Right lobe of liver (tissue), 6 donors: ENCODE measurements around the gene SEZ6L. TPM values are rescaled to one million over a fixed set of nuclear protein-coding genes. Genes with fewer than 3 reads are reported as not detected.

ENCODE experiments used
- ATAC-seq, 4 donors: fragments of 200-7000 bp; cut with Tn5 transposase; one replicate each; pipeline ENCODE4 v1.9.1; 2020; ENCODE audit warnings: mild to moderate bottlenecking in 4 of 4, moderate library complexity in 4 of 4
- DNase-seq, 3 donors: peaks; one replicate each; pipeline ENCODE4 v3.0.0-alpha.2; 2020
- H3K27ac ChIP-seq, 3 donors: fragments of 200-600 bp; one replicate each; pipeline ENCODE4 v1.8.0; 2022
- H3K27me3 ChIP-seq, 2 donors: fragments of 200-600 bp; one replicate each; pipeline ENCODE4 v1.8.0; 2022
- H3K36me3 ChIP-seq, 4 donors: fragments of 200-600 bp; sonication (generic) in 1 of 4; one replicate each; pipeline versions ENCODE4 v1.5.1 to v1.8.0; 2017 to 2022; ENCODE audit warnings: control low read depth in 1 of 4
- H3K4me1 ChIP-seq, 4 donors: fragments of 200-600 bp; sonication (generic) in 1 of 4; one replicate each; pipeline versions ENCODE4 v1.5.1 to v1.8.0; 2017 to 2022; ENCODE audit warnings: control low read depth in 1 of 4
- H3K4me3 ChIP-seq, 3 donors: fragments of 200-600 bp; one replicate each; pipeline ENCODE4 v1.8.0; 2022
- H3K9me3 ChIP-seq, 4 donors: fragments of 200-600 bp; sonication (generic) in 1 of 4; one replicate each; pipeline versions ENCODE4 v1.5.1 to v1.8.0; 2017 to 2022; ENCODE audit warnings: control low read depth in 1 of 4
- POLR2A ChIP-seq: fragments of 450-650 bp; IDR thresholded peaks from one replicate; pipeline ENCODE4 v1.6.1; 2017; ENCODE audit warnings: antibody characterized with exemption, mild to moderate bottlenecking
- WGBS: methylation state at CpG from one replicate; pipeline ENCODE4 v1.1.6; 2018; ENCODE audit warnings: low coverage, low lambda C conversion rate; ENCODE audit not compliant: insufficient coverage; ENCODE audit errors: missing lambda C conversion rate; 5-methylcytosine and 5-hydroxymethylcytosine counted together
- intact Hi-C, 2 donors: fragments of 100-400 bp; cut with DNase I; formaldehyde crosslinking; loops; one replicate each; pipeline versions ENCODE4 v1.11.2 to v1.14.1; 2022
- total RNA-seq, 6 experiments: library from RNA; depleted of rRNA in 2 of 6; stranded (reverse); fragments of >200 nt in 2 of 6; fragmentation: NEBNext Ultra II Directional in 3 of 6; extraction: Animal tissue kit (Norgen Biotek cat#: 25700) in 3 of 6; gene quantifications; one replicate each; pipeline versions ENCODE4 v1.1.0 to v1.2.4, GENCODE V29; 2016 to 2023
- TF ChIP-seq, protein P1 (sequence below), 4 donors: fragments of 200-600 bp in 3 of 4; fragments of 450-650 bp in 1 of 4; IDR thresholded peaks; one replicate each; pipeline versions ENCODE4 v1.5.1 to v1.8.0; 2016 to 2022; ENCODE audit warnings: antibody characterized with exemption in 4 of 4, mild to moderate bottlenecking in 2 of 4
- donor health status: DM: no; HTN: yes; CAD: no.
- donor health status: DM: no; HTN: no; CAD: no.
- donor health status: DM: no; HTN: no; CAD: no.
- donor health status: DM: no; HTN: yes; CAD: no.
- donor health status: DM: no; HTN: yes; CAD: no.

SEZ6L gene
- total RNA-seq, 6 experiments from 2014 or later = 0.13 TPM; not detected in 5

DNA sequence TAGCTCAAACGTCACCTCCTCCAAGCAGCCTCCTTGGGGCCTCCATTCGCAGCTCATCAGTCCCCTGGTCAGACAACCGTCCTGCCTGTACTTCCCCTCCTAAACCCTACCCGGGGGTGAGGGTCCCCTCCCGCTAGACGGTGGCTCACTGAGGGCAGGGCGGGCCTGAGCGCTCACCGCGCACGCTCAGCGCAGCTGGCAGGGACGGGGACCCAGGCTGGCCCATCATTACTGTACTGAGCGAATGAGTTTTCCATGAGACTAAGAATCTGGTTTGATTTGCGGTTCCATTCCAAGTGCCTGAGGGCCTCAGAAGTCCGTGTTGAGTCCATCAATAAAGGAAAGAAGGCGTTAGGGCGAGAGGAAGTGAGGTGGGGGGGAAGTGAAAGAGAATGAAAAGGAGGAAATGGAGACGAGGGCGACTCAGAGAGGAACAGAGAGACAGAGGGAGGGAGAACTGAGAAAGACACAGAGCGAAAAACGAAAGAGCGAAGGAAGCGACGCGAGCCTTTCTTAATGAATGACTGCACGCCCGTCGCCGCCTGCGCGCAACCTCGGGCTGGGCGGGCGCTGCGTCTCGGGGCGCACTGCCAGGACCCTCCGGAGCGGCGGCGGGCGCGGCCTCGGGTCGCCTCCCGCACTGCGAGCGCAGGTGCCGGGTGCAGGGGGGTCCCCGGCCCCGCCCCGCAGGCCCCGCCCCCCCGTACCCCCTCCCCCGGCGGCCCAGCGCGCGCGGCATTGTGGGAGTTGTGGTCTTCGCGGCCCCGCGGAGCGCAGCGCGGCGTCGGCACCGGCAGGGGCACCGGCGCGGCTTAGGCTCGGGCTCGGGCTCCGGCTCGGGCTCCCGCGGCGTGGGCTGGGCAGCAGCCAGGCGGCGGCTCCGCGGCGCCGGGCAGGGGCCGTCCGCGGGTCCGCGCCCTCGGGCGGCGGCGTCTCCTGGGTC is 259.5 kb downstream of the SEZ6L start, which contains the start of gene ASPHD2:
Gene ASPHD2 (plus strand): TSS at position 746 of the 943 bp plus-strand sequence. CDS start 4,356 bp downstream, outside the sequence.
- DNase-seq (peak in 2 of 3 donors; percentile 49 to 58), ATAC-seq (peak; percentile 62 to 77 (median 70))
- Histone ChIP-seq H3K9me3 (no peaks in the 10 kb centered on the region), H3K27me3 (no peaks in the 10 kb centered on the region), H3K4me1 (no peaks in the 10 kb centered on the region), H3K27ac (peak within 1 kb of the TSS in 1 of 3 donors; percentile 31), H3K36me3 (no peaks in the 10 kb centered on the region), H3K4me3 (peak within 1 kb of the TSS; percentile 29 to 56 (median 43))
- TF ChIP-seq, protein P1, sequence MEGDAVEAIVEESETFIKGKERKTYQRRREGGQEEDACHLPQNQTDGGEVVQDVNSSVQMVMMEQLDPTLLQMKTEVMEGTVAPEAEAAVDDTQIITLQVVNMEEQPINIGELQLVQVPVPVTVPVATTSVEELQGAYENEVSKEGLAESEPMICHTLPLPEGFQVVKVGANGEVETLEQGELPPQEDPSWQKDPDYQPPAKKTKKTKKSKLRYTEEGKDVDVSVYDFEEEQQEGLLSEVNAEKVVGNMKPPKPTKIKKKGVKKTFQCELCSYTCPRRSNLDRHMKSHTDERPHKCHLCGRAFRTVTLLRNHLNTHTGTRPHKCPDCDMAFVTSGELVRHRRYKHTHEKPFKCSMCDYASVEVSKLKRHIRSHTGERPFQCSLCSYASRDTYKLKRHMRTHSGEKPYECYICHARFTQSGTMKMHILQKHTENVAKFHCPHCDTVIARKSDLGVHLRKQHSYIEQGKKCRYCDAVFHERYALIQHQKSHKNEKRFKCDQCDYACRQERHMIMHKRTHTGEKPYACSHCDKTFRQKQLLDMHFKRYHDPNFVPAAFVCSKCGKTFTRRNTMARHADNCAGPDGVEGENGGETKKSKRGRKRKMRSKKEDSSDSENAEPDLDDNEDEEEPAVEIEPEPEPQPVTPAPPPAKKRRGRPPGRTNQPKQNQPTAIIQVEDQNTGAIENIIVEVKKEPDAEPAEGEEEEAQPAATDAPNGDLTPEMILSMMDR (IDR thresholded peaks at IDR 0.05) = no peak
- peak; percentile 14 for TF ChIP-seq POLR2A
- intact Hi-C loops = no loop called here
- 2% methylated on average over 37 of the region's 96 CpGs for WGBS

GRCh38 chr22:26429458-26430286 is 260.4 kb downstream of the SEZ6L start:
- TF ChIP-seq, protein P1 (IDR thresholded peaks at IDR 0.05) = no peak
- TF ChIP-seq POLR2A = no peak
- Histone ChIP-seq H3K4me1 (no peaks in the 10 kb centered on the region), H3K4me3 (peak overlapping the region in 2 of 3 donors; percentile 21 to 56), H3K36me3 (no peaks in the 10 kb centered on the region), H3K27ac (no peak overlapping the region), H3K9me3 (no peaks in the 10 kb centered on the region), H3K27me3 (no peaks in the 10 kb centered on the region)
- 8% methylated on average over 17 of the region's 50 CpGs for WGBS
- ATAC-seq = no peak
- intact Hi-C loops = no loop called here
- no peak for DNase-seq

DNA sequence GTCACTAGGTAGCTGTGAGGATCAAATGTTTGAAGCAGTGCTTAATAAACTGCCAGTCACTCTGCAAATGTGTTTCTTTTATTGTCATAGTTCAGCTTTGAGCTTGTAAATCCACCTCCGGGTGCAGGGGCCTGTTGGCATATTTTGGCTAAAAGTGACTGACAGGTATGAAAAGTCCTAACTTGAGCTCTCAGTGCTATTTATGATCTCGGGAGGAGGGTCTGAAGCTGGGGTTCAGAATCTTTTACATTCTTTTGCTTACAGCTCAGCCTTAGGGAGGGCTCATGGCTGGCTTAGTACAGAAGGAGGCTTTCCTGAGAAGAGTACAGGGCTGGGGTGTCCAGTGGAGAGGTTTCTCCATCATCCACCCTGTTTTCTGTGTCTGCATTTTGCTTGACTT is 261.3 kb downstream of the SEZ6L start:
- intact Hi-C loops = no loop called here
- 44% methylated on average over 2 of the region's 2 CpGs for WGBS
- Histone ChIP-seq H3K27ac (no peak overlapping the region), H3K36me3 (no peaks in the 10 kb centered on the region), H3K4me3 (no peak overlapping the region), H3K4me1 (no peaks in the 10 kb centered on the region), H3K27me3 (no peaks in the 10 kb centered on the region), H3K9me3 (no peaks in the 10 kb centered on the region)
- TF ChIP-seq, protein P1 (IDR thresholded peaks at IDR 0.05) = no peak
- no peak for TF ChIP-seq POLR2A
- no peak for ATAC-seq
- DNase-seq = no peak

DNA sequence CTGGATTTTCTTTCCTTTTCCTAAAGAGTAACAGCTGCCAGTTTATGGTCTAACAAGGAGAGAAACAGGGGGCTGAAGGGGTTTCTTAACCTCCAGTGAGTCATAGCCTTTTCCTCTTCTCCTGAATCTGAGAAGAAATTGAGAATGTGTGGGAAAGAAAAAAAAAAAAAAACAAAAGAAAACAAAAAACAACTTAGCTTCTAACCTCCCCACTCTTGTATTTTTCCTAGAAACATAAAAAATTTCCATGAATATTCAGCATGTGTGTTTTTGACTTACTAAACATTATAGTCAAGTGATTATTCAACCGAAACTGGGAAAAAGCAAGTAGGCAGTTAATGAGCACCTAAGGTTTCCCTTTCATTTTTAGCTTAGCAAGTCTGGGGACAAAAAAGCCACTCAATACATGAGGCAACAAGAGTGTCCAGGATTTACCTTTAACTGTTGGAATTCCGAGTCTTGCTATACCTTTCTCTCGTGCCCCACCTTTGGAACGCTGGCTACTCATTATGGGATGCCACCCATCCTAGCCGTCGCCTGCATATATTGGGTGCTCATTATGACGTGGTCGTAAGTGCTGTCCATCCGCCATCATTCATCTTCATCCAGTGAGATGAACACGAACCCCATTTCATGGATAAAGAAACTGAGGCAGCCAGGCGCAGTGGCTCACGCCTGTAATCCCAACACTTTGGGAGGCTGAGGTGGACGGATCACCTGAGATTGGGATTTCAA is 262.2 kb downstream of the SEZ6L start:
- WGBS = 64% methylated on average over 12 of the region's 13 CpGs
- DNase-seq = no peak
- Histone ChIP-seq H3K27me3 (no peaks in the 10 kb centered on the region), H3K4me3 (no peak overlapping the region), H3K9me3 (no peaks in the 10 kb centered on the region), H3K36me3 (no peaks in the 10 kb centered on the region), H3K27ac (no peak overlapping the region), H3K4me1 (no peaks in the 10 kb centered on the region)
- intact Hi-C loops = no loop called here
- TF ChIP-seq POLR2A = no peak
- TF ChIP-seq, protein P1 (IDR thresholded peaks at IDR 0.05) = no peak
- ATAC-seq = no peak
